Measurements from ENCODE around the gene UTP11. TPM values are rescaled to one million over a fixed set of nuclear protein-coding genes. Genes with fewer than 3 reads are reported as not detected.

The UTP11 gene
- total and polyA plus RNA-seq, 2 donors from 2014 or later: 24.2 to 26.2 TPM

GRCh38 chr1:38014724-38015424, 2.3 kb downstream of the UTP11 start:
- TF ChIP-seq CTCF (IDR thresholded peaks at IDR 0.05; ENCODE audit: borderline replicate concordance, extremely low read depth, insufficient read depth): no peak
- peaks cover 6 to 33% (median 16%) of the 10 kb centered on the region in 3 donors for H3K36me3 ChIP-seq (ENCODE audit: control insufficient read depth in 2 of 3, insufficient read depth in 3 of 3, low read length in 3 of 3)
- FAIRE-seq (no peak), DNase-seq (no peak)
- no peaks in the 10 kb centered on the region for H3K9me3 ChIP-seq (ENCODE audit: control insufficient read depth in 2 of 3, insufficient read depth in 1 of 3, low read length in 3 of 3)
- H3K9ac ChIP-seq (ENCODE audit: low read length in 3 of 3): no peak overlapping the region
- H3K4me1 ChIP-seq (ENCODE audit: control insufficient read depth in 2 of 3, insufficient read depth in 2 of 3, low read depth in 1 of 3, low read length in 3 of 3): peaks cover 0 to 14% (median 7%) of the 10 kb centered on the region in 3 donors
- H3K27ac ChIP-seq (ENCODE audit: low read depth in 2 of 2, low read length in 2 of 2): no peak overlapping the region
- H3K27me3 ChIP-seq (ENCODE audit: control insufficient read depth, insufficient read depth, low read length): no peaks in the 10 kb centered on the region
- no peak overlapping the region for H3K4me3 ChIP-seq (ENCODE audit: low read length in 3 of 3)
- intact Hi-C loops (cut with DNase I): no loop called here

GRCh38 chr1:38015978-38016725, 3.6 kb downstream of the UTP11 start:
- DNase-seq (no peak), FAIRE-seq (no peak)
- peaks cover 0 to 14% (median 7%) of the 10 kb centered on the region in 3 donors for H3K4me1 ChIP-seq (ENCODE audit: control insufficient read depth in 2 of 3, insufficient read depth in 2 of 3, low read depth in 1 of 3, low read length in 3 of 3)
- no peaks in the 10 kb centered on the region for H3K9me3 ChIP-seq (ENCODE audit: control insufficient read depth in 2 of 3, insufficient read depth in 1 of 3, low read length in 3 of 3)
- peaks cover 6 to 40% (median 24%) of the 10 kb centered on the region in 3 donors for H3K36me3 ChIP-seq (ENCODE audit: control insufficient read depth in 2 of 3, insufficient read depth in 3 of 3, low read length in 3 of 3)
- H3K27ac ChIP-seq (ENCODE audit: low read depth in 2 of 2, low read length in 2 of 2): no peak overlapping the region
- no peak for TF ChIP-seq CTCF (IDR thresholded peaks at IDR 0.05; ENCODE audit: borderline replicate concordance, extremely low read depth, insufficient read depth)
- H3K4me3 ChIP-seq (ENCODE audit: low read length in 3 of 3): no peak overlapping the region
- H3K27me3 ChIP-seq (ENCODE audit: control insufficient read depth, insufficient read depth, low read length): no peaks in the 10 kb centered on the region
- peak overlapping the region in 1 of 3 donors; percentile 38 for H3K9ac ChIP-seq (ENCODE audit: low read length in 3 of 3)
- intact Hi-C loops (cut with DNase I): no loop called here

GRCh38 chr1:38018864-38019343, 6.4 kb downstream of the UTP11 start:
- DNase-seq: peak in 1 of 5 donors; percentile 57
- intact Hi-C loops (cut with DNase I): no loop called here
- peak; percentile 47 for TF ChIP-seq CTCF (IDR thresholded peaks at IDR 0.05; ENCODE audit: borderline replicate concordance, extremely low read depth, insufficient read depth)
- H3K9ac ChIP-seq (ENCODE audit: low read length in 3 of 3): no peak overlapping the region
- H3K4me3 ChIP-seq (ENCODE audit: low read length in 3 of 3): no peak overlapping the region
- H3K36me3 ChIP-seq (ENCODE audit: control insufficient read depth in 2 of 3, insufficient read depth in 3 of 3, low read length in 3 of 3): peaks cover 12 to 59% (median 38%) of the 10 kb centered on the region in 3 donors
- FAIRE-seq: no peak
- H3K4me1 ChIP-seq (ENCODE audit: control insufficient read depth in 2 of 3, insufficient read depth in 2 of 3, low read depth in 1 of 3, low read length in 3 of 3): peaks cover 0 to 6% (median 5%) of the 10 kb centered on the region in 3 donors
- no peaks in the 10 kb centered on the region for H3K27me3 ChIP-seq (ENCODE audit: control insufficient read depth, insufficient read depth, low read length)
- no peaks in the 10 kb centered on the region for H3K9me3 ChIP-seq (ENCODE audit: control insufficient read depth in 2 of 3, insufficient read depth in 1 of 3, low read length in 3 of 3)
- H3K27ac ChIP-seq (ENCODE audit: low read depth in 2 of 2, low read length in 2 of 2): no peak overlapping the region

Measured in kidney (tissue), 14 donors.